OCI-LY3 (cell line): ENCODE measurements around the gene SLC16A8.

Experiments
- EZH2phosphoT487 ChIP-seq: fragments of 200-600 bp; shearing (Covaris generic); IDR thresholded peaks from 2 replicates; pipeline ENCODE4 v1.6.1; 2018; ENCODE audit warnings: antibody characterized with exemption, mixed run types, low read depth
- TF ChIP-seq, protein P1 (sequence below): fragments of 200-600, 300-600 bp; sonication (generic); IDR thresholded peaks from 2 replicates; pipeline ENCODE4 v1.5.1; 2014; ENCODE audit warnings: antibody characterized with exemption, low read length, low read depth

DNA sequence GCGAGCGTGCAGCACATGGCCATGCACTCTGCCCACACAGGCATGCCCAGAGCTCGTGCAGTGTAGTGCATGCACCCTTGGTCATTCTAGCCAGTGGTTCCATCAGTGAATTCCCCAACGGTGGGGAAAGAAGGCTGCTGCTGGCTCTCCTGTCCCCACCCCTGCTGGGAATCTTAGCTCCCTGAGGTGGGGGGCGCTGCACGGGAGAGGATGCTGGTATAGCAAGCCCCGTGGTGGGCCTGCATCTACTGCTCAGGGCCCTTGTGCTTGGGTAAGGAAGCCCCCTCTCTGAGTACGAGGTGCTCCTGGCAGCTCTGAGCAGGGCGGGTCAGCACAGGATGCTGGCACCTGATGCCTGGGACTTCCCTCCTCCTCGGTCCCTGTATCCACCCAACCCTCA lies 45.0 kb upstream of the SLC16A8 start:
- TF ChIP-seq, protein P1, sequence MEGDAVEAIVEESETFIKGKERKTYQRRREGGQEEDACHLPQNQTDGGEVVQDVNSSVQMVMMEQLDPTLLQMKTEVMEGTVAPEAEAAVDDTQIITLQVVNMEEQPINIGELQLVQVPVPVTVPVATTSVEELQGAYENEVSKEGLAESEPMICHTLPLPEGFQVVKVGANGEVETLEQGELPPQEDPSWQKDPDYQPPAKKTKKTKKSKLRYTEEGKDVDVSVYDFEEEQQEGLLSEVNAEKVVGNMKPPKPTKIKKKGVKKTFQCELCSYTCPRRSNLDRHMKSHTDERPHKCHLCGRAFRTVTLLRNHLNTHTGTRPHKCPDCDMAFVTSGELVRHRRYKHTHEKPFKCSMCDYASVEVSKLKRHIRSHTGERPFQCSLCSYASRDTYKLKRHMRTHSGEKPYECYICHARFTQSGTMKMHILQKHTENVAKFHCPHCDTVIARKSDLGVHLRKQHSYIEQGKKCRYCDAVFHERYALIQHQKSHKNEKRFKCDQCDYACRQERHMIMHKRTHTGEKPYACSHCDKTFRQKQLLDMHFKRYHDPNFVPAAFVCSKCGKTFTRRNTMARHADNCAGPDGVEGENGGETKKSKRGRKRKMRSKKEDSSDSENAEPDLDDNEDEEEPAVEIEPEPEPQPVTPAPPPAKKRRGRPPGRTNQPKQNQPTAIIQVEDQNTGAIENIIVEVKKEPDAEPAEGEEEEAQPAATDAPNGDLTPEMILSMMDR: no peak
- TF ChIP-seq EZH2phosphoT487: no peak
